Loucy (cell line): ENCODE data around the gene CCDC107.

ENCODE experiments used
- H2AFZ ChIP-seq: fragments of 200-600 bp; sonication (generic); 2 replicates; pipeline ENCODE4 v1.6.0; 2016; ENCODE audit warnings: antibody characterized with exemption, mild to moderate bottlenecking, low read length, moderate library complexity
- H3F3A ChIP-seq: fragments of 200-600 bp; 2 replicates; pipeline ENCODE4 v1.6.0; 2016; ENCODE audit warnings: antibody characterized with exemption, low read depth, mild to moderate bottlenecking
- H3K27me3 ChIP-seq: fragments of 200-600 bp; sonication (generic); 2 replicates; pipeline ENCODE4 v1.6.1; 2014; ENCODE audit warnings: low read length, mild to moderate bottlenecking; ENCODE audit not compliant: insufficient read depth, poor library complexity, severe bottlenecking
- H3K36me3 ChIP-seq: fragments of 200-600 bp; sonication (generic); 2 replicates; pipeline ENCODE4 v1.6.1; 2016; ENCODE audit warnings: low read length; ENCODE audit not compliant: insufficient read depth
- H3K4me1 ChIP-seq: fragments of 200-600 bp; sonication (generic); 2 replicates; pipeline ENCODE4 v1.5.1; 2014; ENCODE audit warnings: low read length, mild to moderate bottlenecking; ENCODE audit not compliant: insufficient read depth, poor library complexity, severe bottlenecking
- H3K4me2 ChIP-seq: fragments of 200-600 bp; sonication (generic); 2 replicates; pipeline ENCODE4 v1.6.0; 2014; ENCODE audit warnings: antibody characterized with exemption, low read length, low read depth, mild to moderate bottlenecking; ENCODE audit not compliant: poor library complexity, severe bottlenecking
- H3K4me3 ChIP-seq: fragments of 200-600 bp; sonication (generic); 2 replicates; pipeline ENCODE4 v1.5.1; 2014; ENCODE audit warnings: low read length, mild to moderate bottlenecking, mixed read lengths; ENCODE audit not compliant: poor library complexity, severe bottlenecking
- H3K79me2 ChIP-seq: fragments of 200-600 bp; sonication (generic); 2 replicates; pipeline ENCODE4 v1.6.1; 2014; ENCODE audit warnings: low read length; ENCODE audit not compliant: insufficient read depth
- H3K9ac ChIP-seq: fragments of 200-600 bp; sonication (generic); 2 replicates; pipeline ENCODE4 v1.6.0; 2014; ENCODE audit warnings: mild to moderate bottlenecking, low read depth, low read length, moderate library complexity; ENCODE audit not compliant: poor library complexity, severe bottlenecking
- H3K9me2 ChIP-seq: fragments of 200-600 bp; sonication (generic); replicated peaks from 2 replicates; pipeline ENCODE4 v1.6.1; 2016; ENCODE audit warnings: low read depth, low read length, mixed read lengths
- H3K9me3 ChIP-seq: fragments of 200-600 bp; sonication (generic); 2 replicates; pipeline ENCODE4 v1.6.1; 2014; ENCODE audit warnings: mild to moderate bottlenecking, antibody characterized with exemption, low read length, low read depth; ENCODE audit not compliant: insufficient read depth
- H4K20me1 ChIP-seq: fragments of 200-600 bp; sonication (generic); 2 replicates; pipeline ENCODE4 v1.6.0; 2014; ENCODE audit warnings: antibody characterized with exemption, low read length, mild to moderate bottlenecking; ENCODE audit not compliant: insufficient read depth, poor library complexity, severe bottlenecking
- EZH2phosphoT487 ChIP-seq: fragments of 200-600 bp; IDR thresholded peaks from 2 replicates; pipeline ENCODE4 v1.6.1; 2018; ENCODE audit warnings: antibody characterized with exemption, mild to moderate bottlenecking, moderate library complexity, borderline replicate concordance
- TF ChIP-seq, protein P1 (sequence below): fragments of 200-600 bp; sonication (generic); conservative IDR thresholded peaks from 2 replicates; pipeline ENCODE4 v1.5.1; 2014; ENCODE audit warnings: mild to moderate bottlenecking, antibody characterized with exemption, low read length

Gene CCDC107

DNA sequence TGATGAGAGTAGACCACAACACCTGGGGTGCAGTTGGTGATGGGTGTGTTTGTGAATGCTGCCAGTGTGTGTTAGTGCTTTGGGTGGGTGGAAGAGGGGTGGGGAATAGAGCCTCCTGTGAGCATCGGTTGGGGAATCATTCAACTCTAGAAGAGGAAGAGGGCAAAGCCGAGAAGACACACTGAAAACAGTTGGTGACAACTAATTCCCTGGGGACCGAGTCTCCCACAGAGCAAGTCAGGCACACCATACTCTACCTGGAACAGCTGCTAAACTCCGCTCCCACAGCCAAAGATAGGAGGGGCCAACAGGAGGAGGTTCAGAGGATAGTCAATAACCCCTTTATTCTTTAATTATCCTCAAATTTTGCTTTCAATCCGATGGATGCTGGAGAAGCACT is 8.5 kb downstream of the CCDC107 start:
- Histone ChIP-seq H3K9ac (no peak overlapping the region), H3K36me3 (no peaks in the 10 kb centered on the region), H2AFZ (no peak overlapping the region), H3K4me2 (no peak overlapping the region), H3K9me3 (no peaks in the 10 kb centered on the region), H3K9me2 (no peaks in the 10 kb centered on the region), H4K20me1 (peaks cover 3% of the 10 kb centered on the region), H3F3A (0 out of 2 replicates have a peak, but pooled peaks cover 10% of the 10 kb centered on the region), H3K4me3 (no peak overlapping the region), H3K27me3 (no peaks in the 10 kb centered on the region), H3K4me1 (peaks cover 37% of the 10 kb centered on the region), H3K79me2 (peaks cover 39% of the 10 kb centered on the region)
- TF ChIP-seq, protein P1, sequence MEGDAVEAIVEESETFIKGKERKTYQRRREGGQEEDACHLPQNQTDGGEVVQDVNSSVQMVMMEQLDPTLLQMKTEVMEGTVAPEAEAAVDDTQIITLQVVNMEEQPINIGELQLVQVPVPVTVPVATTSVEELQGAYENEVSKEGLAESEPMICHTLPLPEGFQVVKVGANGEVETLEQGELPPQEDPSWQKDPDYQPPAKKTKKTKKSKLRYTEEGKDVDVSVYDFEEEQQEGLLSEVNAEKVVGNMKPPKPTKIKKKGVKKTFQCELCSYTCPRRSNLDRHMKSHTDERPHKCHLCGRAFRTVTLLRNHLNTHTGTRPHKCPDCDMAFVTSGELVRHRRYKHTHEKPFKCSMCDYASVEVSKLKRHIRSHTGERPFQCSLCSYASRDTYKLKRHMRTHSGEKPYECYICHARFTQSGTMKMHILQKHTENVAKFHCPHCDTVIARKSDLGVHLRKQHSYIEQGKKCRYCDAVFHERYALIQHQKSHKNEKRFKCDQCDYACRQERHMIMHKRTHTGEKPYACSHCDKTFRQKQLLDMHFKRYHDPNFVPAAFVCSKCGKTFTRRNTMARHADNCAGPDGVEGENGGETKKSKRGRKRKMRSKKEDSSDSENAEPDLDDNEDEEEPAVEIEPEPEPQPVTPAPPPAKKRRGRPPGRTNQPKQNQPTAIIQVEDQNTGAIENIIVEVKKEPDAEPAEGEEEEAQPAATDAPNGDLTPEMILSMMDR: no peak
- TF ChIP-seq EZH2phosphoT487: no peak

DNA sequence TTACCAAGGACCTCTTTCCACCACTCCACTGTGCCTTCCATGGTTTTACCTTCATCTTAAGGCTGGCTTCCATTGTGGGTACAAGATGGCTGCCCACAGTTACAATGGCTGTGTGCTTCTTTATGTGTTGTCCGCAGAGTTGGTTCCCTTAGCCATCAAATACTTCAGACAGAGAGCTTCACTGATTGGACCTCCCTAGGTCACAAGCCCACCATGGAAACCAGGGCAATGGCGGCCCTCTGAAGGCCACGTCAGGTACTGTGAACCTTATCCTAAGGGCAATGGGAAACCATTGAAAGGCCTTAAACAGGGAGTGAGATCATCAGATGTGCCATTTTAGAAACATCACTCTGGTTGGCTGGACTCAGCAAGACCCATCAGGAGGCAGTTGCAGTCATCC is 9.8 kb downstream of the CCDC107 start:
- Histone ChIP-seq H3K4me3 (no peak overlapping the region), H3K9me2 (no peaks in the 10 kb centered on the region), H3K9me3 (no peaks in the 10 kb centered on the region), H3K79me2 (peaks cover 25% of the 10 kb centered on the region), H4K20me1 (no peaks in the 10 kb centered on the region), H2AFZ (no peak overlapping the region), H3F3A (0 out of 2 replicates have a peak, but pooled peaks cover 10% of the 10 kb centered on the region), H3K4me1 (peaks cover 23% of the 10 kb centered on the region), H3K4me2 (no peak overlapping the region), H3K9ac (no peak overlapping the region), H3K27me3 (no peaks in the 10 kb centered on the region), H3K36me3 (no peaks in the 10 kb centered on the region)
- TF ChIP-seq, protein P1: no peak
- TF ChIP-seq EZH2phosphoT487: no peak

DNA sequence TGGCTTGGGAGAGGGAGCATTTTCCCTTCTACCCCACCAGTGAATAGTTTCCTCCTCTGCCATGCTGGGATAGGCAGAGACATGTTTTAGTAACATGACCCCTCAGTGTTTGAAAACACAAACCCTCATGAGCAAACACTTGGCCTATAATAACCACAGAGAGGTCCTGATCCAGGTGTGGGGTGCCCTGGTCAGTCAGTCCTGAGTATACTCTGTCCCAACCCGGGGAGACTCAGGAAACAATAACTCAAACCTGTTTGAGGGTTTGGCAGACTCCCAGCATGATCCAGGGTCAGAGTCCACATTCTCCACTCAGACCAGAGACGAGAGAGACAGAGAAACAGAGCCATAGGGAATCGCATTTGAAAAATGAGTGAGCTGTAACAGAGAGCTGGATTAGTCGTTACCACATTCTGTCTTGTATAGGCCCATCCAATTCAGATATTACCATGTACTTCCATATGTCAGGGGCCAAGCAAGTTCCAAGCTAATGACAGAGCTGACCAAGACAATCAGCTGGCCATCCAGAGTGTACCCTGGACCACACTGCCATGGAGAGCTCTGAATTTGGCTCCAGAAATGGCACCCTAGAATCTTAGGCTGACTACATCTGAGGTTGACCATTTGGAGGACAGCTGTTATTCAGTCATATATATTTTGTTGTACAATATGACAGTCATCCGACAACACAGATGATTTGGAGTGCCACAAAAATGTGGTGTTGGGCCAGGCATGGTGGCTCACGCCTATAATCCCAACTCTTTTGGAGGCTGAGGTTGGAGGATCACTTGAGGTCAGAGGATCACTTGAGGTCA is 11.4 kb downstream of the CCDC107 start:
- Histone ChIP-seq H2AFZ (no peak overlapping the region), H3K79me2 (peaks cover 9% of the 10 kb centered on the region), H3K36me3 (no peaks in the 10 kb centered on the region), H3K4me3 (no peak overlapping the region), H3K9ac (no peak overlapping the region), H3K9me2 (no peaks in the 10 kb centered on the region), H4K20me1 (no peaks in the 10 kb centered on the region), H3K27me3 (no peaks in the 10 kb centered on the region), H3K4me2 (no peak overlapping the region), H3F3A (0 out of 2 replicates have a peak, but pooled peaks cover 1% of the 10 kb centered on the region), H3K4me1 (peaks cover 7% of the 10 kb centered on the region), H3K9me3 (no peaks in the 10 kb centered on the region)
- TF ChIP-seq, protein P1: no peak
- no peak for TF ChIP-seq EZH2phosphoT487
